Measurements from ENCODE around the gene MAOA.
"Not testable (repeated sequence)": the region's sequence is repeated elsewhere in the genome, so short reads cannot be mapped to it uniquely, and the experiment has no call there.

Gene MAOA

DNA sequence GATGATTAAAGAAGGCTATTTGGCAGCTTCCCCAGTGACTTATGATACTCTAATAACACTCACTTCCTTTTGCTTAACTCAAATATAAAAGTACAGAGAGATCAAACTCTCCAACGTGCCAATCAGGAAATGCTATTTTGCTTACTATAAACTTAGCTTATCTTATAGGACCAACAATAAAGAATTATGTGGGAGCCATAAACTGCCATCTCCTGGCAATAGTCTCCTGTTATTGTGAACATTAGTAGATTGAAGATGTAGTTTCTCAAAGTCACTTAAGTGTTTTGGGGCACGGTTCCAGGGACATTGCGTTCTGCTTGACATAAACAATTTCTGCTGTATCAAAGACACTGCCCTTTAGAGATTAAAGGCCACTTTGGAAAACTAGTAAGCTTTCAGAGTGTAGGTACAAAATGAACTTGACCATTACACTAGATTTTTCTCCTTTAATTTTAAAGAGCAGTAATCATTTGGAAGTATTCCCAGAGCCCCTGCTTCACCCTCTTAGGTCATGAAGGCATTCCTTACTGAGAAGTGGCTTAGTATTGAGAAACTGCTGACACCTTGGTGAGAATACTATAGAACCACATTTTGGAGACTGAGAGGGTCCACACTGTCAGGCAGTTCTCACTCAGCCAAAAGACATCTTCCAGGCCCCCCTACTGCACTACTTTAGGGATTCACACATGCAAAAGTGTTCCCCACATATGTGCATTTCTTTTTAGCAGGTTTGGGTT lies 51.9 kb downstream of the MAOA start:
- FAIRE-seq (no peak), DNase-seq (ENCODE audit: insufficient read length, low spot score) (no peak)

DNA sequence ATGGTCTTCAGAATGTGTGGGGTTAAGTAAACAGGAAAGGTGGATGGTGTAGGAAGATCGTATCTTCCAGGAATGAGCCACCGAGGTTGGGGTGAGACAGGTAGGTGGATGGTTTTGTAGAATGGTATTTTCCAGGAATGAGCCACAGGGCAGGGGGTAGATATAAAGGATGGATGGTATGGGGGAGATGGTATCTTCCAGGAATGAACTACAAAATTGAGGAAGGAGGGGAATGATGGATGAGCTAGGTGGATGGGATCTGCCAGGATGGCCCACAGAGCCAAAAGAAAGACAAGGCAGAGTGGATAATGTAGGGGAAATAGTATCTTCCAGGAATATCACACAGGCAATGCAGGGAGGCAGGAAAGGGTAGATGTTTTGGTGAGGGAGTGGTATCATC lies 60.0 kb downstream of the MAOA start:
- no peak for DNase-seq (ENCODE audit: insufficient read length, low spot score)
- FAIRE-seq, result no peak

DNA sequence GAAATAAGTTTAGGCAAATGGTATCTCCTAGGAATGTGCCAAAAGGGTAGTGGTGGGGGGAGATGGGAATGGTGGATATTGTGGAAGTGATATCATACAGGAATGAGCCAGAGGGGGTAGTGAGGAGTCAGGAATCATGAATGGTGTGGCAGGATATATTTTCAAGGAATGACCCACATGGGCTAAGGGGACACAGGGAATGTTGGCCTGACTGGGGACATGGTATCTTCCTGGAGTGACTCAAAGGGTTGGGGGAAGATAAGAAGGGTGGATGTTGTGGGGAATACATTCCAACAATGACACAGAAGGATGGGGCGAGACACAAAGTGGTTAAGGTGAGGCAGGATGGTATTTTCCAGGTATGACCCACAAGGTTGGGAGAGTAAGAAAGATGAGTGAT lies 60.6 kb downstream of the MAOA start:
- FAIRE-seq (no peak), DNase-seq (ENCODE audit: insufficient read length, low spot score) (no peak)

DNA sequence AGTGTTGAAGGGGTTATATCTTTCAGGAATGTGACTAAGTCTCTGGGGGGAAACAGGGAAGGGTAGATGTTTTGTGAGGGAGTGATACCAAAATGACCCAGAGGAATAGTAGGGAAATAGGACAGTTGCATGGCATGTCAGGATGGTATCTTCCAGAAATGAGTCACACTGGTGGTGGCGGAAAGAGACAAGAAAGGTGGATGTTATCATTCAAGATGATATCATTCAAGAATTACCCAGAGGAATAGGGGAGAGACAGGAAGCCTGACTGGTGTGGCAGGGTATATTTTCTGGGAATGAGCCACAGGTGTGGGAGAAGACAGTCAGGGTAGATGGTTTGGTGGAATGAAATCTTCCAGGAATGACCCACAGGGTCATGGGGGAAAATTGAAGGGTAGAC lies 61.1 kb downstream of the MAOA start:
- no peak for FAIRE-seq
- no peak for DNase-seq (ENCODE audit: insufficient read length, low spot score)

DNA sequence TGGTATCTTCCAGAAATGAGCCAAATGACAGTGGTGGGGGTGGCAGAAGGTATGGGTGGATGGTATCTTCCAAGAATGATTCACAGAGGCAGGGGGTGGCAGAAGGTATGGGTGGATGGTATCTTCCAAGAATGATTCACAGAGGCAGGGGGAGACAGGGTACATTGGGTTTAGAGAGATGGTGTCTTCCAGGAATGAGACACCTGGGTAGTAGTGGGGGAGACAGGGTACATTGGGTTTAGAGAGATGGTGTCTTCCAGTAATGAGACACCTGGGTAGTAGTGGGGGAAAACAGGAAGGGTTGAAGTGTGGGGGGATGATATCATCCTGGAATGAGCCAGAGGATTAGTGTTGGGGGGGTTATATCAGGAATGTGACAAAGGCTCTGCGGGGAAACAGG lies 62.0 kb downstream of the MAOA start:
- FAIRE-seq (no peak), DNase-seq (ENCODE audit: insufficient read length, low spot score) (no peak)

DNA sequence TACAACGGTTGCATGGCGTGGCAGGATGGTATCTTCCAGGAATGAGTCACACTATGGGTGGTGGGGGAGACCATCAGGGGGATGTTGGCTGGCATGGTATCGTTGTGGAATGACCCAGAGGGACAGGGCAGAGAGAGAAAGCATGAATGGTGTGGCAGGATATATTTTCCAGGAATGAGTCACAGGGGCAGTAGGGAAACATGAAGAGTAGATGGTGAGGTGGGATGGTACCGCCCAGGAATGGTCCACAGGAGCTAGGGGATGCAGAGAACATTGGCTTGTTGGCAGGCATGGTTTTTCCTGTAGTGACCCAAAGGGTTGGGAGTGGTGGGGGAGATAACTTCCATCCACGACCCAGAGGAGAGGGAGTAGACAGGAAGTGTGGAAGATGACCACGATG lies 62.4 kb downstream of the MAOA start:
- DNase-seq (ENCODE audit: insufficient read length, low spot score) (no peak), FAIRE-seq (no peak)

DNA sequence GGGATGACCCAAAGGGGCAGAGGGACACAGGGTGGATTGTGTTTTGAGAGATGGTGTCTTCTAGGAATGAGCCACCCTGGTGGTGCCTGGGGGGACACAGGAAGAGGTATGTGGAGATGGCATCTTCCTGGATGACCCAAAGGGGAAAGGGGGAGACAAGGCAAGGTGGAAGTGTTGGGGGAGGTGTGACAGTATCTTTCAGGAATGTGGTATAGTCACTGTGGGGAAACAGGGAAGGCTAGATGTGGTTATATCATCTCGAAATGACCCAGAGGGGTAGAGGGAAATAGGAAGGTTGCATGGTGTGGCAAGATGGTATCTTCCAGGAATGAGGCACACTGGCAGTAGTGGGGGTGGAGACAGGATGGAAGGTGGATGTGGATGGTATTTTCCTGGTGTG lies 62.9 kb downstream of the MAOA start:
- FAIRE-seq (no peak), DNase-seq (ENCODE audit: insufficient read length, low spot score) (no peak)

DNA sequence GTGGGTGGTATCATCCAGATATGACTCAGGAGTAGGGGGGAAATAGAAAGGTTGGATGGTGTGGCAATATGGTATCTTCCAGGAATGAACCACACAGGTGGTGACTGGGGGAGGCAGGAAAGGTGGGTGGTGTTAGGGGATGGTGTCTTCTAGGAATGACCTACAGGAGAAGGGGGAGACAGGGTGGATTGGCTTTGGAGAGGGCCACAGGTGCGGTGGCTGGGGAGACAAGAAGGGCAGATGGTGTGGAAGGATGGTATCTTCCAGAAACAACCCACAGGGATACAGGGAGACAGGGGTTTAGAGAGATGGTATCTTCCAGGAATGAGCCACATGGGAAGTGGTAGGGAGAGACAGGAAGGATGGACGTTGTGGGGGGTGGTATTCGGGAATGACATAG lies 64.0 kb downstream of the MAOA start:
- no peak for FAIRE-seq
- DNase-seq (ENCODE audit: insufficient read length, low spot score), result no peak

DNA sequence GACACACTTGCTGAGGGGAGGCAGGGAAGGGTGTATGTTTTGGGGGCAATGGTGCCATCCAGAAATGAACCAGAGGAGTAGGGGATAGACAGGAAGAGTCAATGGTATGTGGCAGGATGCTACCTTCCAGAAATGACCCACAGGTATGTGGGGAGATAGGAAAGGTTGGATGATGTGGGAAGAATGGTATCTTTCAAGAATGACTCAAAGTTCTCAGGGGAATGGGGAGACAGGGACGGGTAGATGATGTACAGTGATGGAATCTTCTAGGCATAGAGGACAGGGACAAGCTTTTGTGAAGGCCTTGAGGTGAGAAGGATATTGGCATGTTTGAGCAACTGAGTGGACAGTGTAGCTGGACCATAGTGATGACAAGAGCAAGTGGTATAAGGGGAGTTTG lies 64.9 kb downstream of the MAOA start:
- FAIRE-seq (no peak), DNase-seq (ENCODE audit: insufficient read length, low spot score) (no peak)

DNA sequence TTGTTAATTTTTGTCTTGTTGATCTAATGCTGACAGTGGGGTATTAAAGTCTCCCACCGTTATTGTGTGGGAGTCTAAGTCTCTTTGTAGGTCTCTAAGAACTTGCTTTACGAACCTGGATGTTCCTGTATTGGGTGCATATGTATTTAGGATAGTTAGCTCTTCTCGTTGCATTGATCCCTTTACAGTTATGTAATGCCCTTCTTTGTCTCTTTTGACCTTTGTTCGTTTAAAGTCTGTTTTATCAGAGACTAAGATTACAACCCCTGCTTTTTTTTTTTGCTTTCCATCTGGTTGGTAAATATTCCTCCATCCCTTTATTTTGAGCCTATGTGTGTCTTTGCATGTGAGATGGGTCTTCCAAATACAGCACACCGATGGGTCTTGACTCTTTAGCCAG lies 69.1 kb downstream of the MAOA start:
- not testable (repeated sequence) for DNase-seq (ENCODE audit: insufficient read length, low spot score); FAIRE-seq

DNA sequence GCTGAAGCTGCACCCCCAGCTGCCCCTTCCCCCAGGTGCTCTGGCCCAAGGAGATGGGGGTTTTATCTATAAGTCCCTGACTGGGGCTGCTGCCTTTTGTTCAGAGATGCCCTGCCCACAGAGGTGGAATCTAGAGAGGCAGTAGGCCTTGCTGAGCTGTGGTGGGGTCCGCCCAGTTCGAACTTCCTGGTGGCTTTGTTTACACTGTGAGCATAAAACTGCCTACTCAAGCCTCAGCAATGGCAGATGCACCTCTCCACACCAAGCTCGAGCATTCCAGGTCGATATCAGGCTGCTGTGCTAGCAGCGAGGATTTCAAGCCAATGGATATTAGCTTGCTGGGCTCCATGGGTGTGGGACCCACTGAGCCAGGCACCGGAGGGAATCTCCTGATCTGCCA lies 71.2 kb downstream of the MAOA start:
- FAIRE-seq; DNase-seq (ENCODE audit: insufficient read length, low spot score): not testable (repeated sequence)

DNA sequence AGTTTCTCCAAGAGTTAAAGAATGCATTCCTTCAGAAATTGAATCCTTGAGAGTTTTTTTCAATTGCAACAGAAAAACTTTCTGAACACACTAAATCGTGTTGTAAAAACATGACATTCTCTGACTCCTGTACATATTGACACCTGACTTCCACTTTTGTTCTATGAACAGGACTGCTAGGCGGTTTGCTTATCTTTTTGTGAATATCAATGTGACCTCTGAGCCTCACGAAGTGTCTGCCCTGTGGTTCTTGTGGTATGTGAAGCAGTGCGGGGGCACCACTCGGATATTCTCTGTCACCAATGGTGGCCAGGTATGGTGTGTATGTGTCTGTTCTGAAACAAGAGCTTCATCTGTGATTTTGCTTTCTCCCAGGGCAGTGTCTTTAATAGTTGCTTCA lies 71.9 kb downstream of the MAOA start:
- DNase-seq (ENCODE audit: insufficient read length, low spot score), result no peak
- no peak for FAIRE-seq

DNA sequence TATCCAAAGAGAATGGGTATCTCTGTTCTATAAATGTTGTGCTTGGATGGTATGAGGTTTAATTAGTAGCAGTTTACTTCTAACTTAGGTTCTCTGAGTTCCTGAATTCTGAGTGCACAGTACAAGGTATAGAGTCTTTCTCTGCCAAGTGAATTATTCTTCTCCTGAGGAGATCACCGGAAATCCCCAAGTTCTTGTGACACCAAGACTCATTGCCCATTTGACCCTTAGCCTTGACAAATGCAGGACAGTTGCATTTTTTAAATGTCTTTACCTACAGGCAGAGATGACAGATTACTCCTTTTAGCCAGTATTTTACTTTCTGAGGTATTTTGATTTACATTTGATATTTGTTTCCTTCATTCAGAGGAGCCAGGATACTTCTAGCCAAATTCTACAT lies 72.9 kb downstream of the MAOA start:
- no peak for DNase-seq (ENCODE audit: insufficient read length, low spot score)
- FAIRE-seq, result no peak

DNA sequence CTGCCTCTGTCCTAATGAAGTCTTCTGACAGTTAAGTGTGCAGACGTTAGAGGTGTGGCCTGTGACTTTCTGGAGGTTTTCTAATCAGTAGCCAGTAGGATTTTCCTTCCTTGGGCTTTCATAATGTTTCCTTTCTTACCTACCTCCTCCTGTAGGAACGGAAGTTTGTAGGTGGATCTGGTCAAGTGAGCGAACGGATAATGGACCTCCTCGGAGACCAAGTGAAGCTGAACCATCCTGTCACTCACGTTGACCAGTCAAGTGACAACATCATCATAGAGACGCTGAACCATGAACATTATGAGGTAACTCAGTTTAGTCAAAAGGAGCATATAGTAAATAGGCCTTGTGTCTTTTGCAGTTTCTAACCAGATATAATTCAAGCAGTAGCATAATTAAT lies 75.0 kb downstream of the MAOA start:
- FAIRE-seq (no peak), DNase-seq (ENCODE audit: insufficient read length, low spot score) (no peak)

DNA sequence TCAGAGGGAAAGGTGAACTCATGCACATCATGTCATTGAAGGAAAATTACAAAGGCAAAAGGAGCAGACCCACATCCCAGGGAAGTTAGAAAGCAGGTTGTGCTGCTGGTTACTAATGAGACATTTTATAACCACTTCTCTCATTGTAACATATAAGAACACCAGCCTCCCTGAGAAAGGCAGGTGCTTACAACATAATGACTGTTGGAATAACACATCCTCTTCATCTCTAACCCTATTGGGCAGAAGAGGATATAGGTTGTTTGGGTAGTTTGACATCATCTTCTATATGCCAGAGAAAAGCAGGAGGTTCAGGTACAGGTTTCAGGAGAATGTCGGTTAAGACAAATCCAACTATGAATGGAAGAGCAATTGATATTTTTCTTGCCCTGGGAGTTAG lies 77.6 kb downstream of the MAOA start:
- no peak for DNase-seq (ENCODE audit: insufficient read length, low spot score)
- FAIRE-seq, result no peak

DNA sequence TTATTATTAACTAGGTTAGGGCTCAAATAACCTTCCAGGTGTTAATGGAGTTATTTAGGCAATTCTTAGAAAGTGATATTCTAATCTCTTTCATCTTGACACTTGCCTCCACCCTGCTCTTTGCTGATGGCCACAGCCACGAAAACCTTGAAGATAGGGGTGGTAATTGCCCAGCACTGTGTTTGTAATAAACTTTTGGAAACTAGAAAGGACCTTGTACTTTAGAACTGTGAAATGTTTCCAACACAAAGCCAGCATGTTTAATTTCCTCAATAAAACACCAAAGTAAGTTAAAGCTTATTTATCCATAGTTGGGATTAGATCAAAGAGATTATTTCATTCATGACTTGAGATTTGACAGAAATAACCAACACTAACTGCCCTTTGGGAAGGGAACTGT lies 78.3 kb downstream of the MAOA start:
- FAIRE-seq (no peak), DNase-seq (ENCODE audit: insufficient read length, low spot score) (no peak)

DNA sequence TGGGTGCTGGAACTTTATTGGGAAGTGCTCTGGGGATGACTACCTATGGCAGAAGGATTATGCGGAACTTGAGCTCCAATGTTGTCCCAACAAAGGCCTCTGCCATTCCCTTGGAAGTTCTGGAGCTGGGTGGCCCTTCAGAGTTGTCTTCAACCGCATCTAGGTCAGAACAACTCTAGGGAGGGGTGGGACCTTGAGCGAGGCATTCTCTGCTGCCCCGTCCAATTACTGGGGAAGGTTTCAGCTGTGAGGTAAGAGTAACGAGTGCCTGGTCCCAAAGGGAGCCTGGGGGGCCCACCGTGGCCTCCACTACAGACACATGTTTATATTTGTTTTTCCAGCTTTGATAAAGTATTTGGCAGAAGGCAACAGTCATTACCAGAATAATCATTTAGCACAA lies 79.4 kb downstream of the MAOA start:
- FAIRE-seq (no peak), DNase-seq (ENCODE audit: insufficient read length, low spot score) (no peak)

DNA sequence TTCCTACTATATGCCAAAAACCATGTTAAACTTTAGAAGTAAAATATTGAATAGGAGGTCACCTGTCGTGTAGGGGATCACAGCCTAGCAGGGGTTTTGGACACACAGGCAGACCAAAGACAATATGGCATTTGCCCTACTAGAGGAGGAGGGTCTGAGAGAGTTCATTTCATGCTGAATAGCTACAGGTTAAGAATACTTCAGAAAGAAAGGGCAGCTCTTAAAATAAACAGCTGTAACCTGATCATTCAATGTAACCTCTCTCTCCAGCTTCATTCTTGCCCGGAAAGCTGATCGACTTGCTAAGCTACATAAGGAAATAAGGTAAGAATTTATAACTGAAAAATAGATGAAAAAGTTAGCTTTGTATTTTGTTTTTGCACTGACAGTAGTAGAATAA lies 79.9 kb downstream of the MAOA start:
- DNase-seq (ENCODE audit: insufficient read length, low spot score) (no peak), FAIRE-seq (no peak)

DNA sequence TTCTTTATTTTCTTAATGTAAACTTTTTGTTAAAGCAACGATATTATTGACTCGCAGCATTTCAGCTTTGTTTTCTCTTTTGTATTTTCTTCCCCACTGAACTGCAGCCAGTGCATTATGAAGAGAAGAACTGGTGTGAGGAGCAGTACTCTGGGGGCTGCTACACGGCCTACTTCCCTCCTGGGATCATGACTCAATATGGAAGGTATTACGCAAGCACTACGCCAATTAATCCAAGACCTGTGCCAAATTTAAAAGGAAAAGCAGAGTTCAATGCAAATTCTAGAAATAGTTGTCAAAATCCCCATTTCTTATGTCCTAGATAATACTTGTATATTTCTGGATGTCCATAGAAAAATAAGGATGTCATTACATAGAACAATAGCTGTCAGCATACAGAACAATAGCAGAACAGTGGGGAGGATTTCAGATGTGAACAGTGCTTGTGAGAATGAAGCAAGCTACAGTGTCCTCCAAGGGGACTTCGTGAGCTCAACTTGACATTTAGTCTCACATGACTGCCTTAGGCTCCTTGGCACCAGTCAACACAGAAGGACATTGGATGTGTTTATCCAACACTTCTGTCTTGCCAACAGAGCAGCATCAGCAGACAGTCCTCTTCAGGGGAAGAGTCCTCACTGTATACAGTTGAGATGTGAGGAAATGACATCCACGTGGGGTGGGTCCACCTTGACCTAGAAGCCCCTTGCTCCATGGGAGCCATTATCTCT lies 85.9 kb downstream of the MAOA start:
- DNase-seq (ENCODE audit: insufficient read length, low spot score) (no peak), FAIRE-seq (no peak)

DNA sequence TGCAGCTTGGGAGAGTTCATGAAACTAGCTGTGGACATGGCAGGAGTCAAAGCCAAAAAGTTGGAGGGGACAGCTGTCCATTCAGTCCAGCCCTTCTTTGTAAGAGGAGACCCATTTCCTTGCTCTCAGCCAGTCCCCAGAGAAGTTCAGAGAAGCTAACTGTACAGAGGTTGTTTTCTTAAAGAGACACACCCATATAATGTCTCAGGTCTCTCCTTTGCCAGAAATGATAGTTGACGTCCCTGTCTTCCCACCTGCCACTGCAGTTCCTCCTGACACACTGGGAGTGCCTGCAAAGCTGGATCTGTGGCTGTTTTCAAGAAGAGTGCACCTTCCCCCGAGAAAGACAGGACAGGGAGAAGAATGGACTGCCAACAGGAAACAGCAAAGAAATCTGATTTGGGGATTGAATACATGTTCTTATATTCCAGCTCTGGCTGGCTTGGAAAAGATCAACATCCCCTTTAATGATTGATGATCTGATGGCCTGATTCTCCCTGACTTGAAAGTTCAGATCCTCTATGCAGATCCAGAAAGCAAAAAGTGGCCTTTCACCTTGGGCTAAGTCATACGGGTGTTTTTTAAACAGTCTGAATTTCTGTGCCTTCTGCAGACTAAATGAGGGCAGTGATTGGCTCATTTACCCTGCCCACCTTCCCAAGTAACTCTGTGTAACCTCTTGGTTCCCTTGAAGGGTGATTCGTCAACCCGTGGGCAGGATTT lies 87.2 kb downstream of the MAOA start:
- DNase-seq (ENCODE audit: insufficient read length, low spot score) (no peak), FAIRE-seq (no peak)

DNA sequence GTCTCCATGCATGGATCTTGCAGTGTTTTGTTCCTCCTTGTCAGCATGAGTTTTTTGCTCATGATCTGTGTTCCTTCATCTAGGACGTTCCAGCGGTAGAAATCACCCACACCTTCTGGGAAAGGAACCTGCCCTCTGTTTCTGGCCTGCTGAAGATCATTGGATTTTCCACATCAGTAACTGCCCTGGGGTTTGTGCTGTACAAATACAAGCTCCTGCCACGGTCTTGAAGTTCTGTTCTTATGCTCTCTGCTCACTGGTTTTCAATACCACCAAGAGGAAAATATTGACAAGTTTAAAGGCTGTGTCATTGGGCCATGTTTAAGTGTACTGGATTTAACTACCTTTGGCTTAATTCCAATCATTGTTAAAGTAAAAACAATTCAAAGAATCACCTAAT lies 88.2 kb downstream of the MAOA start:
- DNase-seq (ENCODE audit: insufficient read length, low spot score) (no peak), FAIRE-seq (no peak)
